Osteoblast (primary cell): ENCODE data around the gene POLR2A. TPM values are rescaled to one million over a fixed set of nuclear protein-coding genes. Genes with fewer than 3 reads are reported as not detected.
A peak's percentile ranks its signal among the peaks of the same experiment; 100 is the strongest.

ENCODE experiments used
- DNase-seq: peaks from one replicate; pipeline ENCODE4 v3.0.0; 2011; ENCODE audit warnings: low spot score, mixed read lengths; ENCODE audit not compliant: insufficient read length; ENCODE audit errors: missing footprints
- H2AFZ ChIP-seq: 2 replicates; pipeline ENCODE4 v1.6.0; 2011; ENCODE audit warnings: mild to moderate bottlenecking, low read length
- H3K27ac ChIP-seq: 2 replicates; pipeline ENCODE4 v1.5.1; 2011; ENCODE audit warnings: mild to moderate bottlenecking, low read depth, low read length, moderate library complexity
- H3K27me3 ChIP-seq: 2 replicates; pipeline ENCODE4 v1.6.0; 2012; ENCODE audit warnings: mild to moderate bottlenecking, control low read depth, inconsistent platforms, low read length, moderate library complexity; ENCODE audit not compliant: insufficient read depth
- H3K36me3 ChIP-seq: 2 replicates; pipeline ENCODE4 v1.5.1; 2011; ENCODE audit warnings: mild to moderate bottlenecking, low read length, control low read depth, moderate library complexity; ENCODE audit not compliant: insufficient read depth
- H3K4me1 ChIP-seq: 2 replicates; pipeline ENCODE4 v1.5.1; 2011; ENCODE audit warnings: mild to moderate bottlenecking, low read length, control low read depth, moderate library complexity; ENCODE audit not compliant: insufficient read depth
- H3K4me2 ChIP-seq: 2 replicates; pipeline ENCODE4 v1.6.0; 2011; ENCODE audit warnings: mild to moderate bottlenecking, low read length; ENCODE audit not compliant: insufficient read depth
- H3K4me3 ChIP-seq: fragments of 200-600 bp; sonication (generic); 3 replicates; pipeline ENCODE4 v1.5.1; 2012; ENCODE audit warnings: mild to moderate bottlenecking, low read length, inconsistent platforms; ENCODE audit not compliant: insufficient read depth
- H3K79me2 ChIP-seq: 2 replicates; pipeline ENCODE4 v1.6.0; 2012; ENCODE audit warnings: mild to moderate bottlenecking, low read length, control low read depth, inconsistent platforms; ENCODE audit not compliant: insufficient read depth
- H3K9me3 ChIP-seq: 2 replicates; pipeline ENCODE4 v1.5.1; 2011; ENCODE audit warnings: low read depth, low read length, control low read depth
- H4K20me1 ChIP-seq: 2 replicates; pipeline ENCODE4 v1.6.0; 2012; ENCODE audit warnings: mild to moderate bottlenecking, low read length, control low read depth; ENCODE audit not compliant: insufficient read depth
- total RNA-seq: library from RNA; depleted of rRNA; stranded (reverse); fragments of >200 nt; gene quantifications from 2 replicates; pipeline ENCODE4 v1.2.3, GENCODE V29; 2012
- TF ChIP-seq, protein P1 (sequence below): IDR thresholded peaks from 2 replicates; pipeline ENCODE4 v1.5.1; 2011; ENCODE audit warnings: mild to moderate bottlenecking, low read depth, low read length, moderate library complexity; ENCODE audit errors: extremely low read depth

POLR2A gene
- total RNA-seq, 1 donor: 95.9 TPM

DNA sequence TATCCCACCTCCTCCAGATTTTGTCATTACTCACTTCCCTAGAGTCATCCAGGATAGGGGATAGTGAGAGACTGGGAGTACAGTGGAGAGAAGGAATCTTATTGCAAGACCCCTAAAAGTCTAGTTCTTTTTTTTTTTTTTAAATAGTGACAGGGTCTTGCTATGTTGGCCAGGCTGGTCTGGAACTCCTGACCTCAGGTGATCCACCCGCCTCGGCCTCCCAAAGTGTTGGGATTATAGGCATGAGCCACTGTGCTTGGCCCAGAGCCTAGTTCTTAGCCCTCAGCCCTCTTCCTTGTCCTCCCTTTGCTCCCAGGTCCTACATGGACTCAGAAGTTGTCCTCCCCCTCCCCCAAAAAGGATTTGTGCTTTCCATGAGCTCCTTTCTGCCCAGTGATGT is 42.0 kb upstream of the POLR2A start:
- peaks cover 55% of the 10 kb centered on the region for H3K27me3 ChIP-seq
- no peak overlapping the region for H3K27ac ChIP-seq
- H3K4me1 ChIP-seq: peaks cover 24% of the 10 kb centered on the region
- H3K36me3 ChIP-seq: no peaks in the 10 kb centered on the region
- H3K4me2 ChIP-seq: no peak overlapping the region
- H3K79me2 ChIP-seq: no peaks in the 10 kb centered on the region
- no peak overlapping the region for H3K4me3 ChIP-seq
- no peak overlapping the region for H2AFZ ChIP-seq
- no peaks in the 10 kb centered on the region for H4K20me1 ChIP-seq
- no peaks in the 10 kb centered on the region for H3K9me3 ChIP-seq
- TF ChIP-seq, protein P1, sequence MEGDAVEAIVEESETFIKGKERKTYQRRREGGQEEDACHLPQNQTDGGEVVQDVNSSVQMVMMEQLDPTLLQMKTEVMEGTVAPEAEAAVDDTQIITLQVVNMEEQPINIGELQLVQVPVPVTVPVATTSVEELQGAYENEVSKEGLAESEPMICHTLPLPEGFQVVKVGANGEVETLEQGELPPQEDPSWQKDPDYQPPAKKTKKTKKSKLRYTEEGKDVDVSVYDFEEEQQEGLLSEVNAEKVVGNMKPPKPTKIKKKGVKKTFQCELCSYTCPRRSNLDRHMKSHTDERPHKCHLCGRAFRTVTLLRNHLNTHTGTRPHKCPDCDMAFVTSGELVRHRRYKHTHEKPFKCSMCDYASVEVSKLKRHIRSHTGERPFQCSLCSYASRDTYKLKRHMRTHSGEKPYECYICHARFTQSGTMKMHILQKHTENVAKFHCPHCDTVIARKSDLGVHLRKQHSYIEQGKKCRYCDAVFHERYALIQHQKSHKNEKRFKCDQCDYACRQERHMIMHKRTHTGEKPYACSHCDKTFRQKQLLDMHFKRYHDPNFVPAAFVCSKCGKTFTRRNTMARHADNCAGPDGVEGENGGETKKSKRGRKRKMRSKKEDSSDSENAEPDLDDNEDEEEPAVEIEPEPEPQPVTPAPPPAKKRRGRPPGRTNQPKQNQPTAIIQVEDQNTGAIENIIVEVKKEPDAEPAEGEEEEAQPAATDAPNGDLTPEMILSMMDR: no peak
- DNase-seq: peak; percentile 44

DNA sequence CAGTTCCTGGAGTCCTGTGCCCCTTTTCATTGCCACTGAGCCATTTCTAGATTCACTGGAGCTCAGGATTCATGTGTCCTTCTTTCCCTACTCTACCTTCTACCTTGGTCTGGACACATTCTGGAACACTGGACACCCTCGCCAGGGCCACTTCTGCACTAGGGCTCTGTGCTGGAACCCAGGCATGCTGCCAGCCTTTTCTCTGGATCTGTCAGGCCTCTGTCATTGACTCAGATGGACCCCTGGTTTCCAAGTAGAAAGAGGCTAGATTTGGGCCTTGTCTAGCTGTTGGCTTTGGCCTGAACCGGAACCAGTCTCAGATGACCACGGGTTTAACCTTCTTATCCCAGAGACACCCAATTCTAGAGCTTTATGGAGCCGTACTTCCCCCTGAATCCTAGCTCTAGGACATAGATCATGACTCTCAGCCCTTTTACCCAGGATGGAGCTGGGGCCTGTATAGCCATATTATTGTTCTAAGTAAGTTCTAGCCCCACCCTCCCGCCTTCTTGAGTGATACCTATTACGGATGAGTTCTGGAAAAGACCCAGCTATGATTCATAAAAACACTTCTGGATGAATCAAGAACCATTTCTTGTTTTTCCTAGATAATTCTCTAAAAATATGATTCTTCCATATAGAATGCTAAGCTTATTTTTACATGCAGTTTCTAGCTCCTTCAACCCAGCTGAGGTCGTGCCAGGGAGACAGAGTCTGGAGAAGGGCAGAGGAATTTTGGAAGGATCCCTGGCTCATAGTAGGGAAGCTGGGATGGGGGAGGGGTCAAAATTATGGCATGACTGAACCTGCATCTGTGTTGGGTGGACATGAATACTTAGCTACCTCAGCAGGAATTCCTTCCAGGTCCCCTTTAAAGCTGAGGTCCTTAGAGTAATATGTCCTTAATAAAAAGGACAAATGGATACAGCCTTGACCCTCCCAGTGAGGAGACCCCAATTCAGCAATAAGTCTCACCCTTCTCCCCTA is 40.4 kb upstream of the POLR2A start:
- peak; percentile 93 for DNase-seq
- Histone ChIP-seq H2AFZ (no peak overlapping the region), H4K20me1 (no peaks in the 10 kb centered on the region), H3K9me3 (no peaks in the 10 kb centered on the region), H3K4me3 (no peak overlapping the region), H3K36me3 (no peaks in the 10 kb centered on the region), H3K79me2 (no peaks in the 10 kb centered on the region), H3K4me2 (no peak overlapping the region), H3K27ac (no peak overlapping the region), H3K4me1 (peaks cover 20% of the 10 kb centered on the region), H3K27me3 (peaks cover 51% of the 10 kb centered on the region)
- TF ChIP-seq, protein P1: no peak

DNA sequence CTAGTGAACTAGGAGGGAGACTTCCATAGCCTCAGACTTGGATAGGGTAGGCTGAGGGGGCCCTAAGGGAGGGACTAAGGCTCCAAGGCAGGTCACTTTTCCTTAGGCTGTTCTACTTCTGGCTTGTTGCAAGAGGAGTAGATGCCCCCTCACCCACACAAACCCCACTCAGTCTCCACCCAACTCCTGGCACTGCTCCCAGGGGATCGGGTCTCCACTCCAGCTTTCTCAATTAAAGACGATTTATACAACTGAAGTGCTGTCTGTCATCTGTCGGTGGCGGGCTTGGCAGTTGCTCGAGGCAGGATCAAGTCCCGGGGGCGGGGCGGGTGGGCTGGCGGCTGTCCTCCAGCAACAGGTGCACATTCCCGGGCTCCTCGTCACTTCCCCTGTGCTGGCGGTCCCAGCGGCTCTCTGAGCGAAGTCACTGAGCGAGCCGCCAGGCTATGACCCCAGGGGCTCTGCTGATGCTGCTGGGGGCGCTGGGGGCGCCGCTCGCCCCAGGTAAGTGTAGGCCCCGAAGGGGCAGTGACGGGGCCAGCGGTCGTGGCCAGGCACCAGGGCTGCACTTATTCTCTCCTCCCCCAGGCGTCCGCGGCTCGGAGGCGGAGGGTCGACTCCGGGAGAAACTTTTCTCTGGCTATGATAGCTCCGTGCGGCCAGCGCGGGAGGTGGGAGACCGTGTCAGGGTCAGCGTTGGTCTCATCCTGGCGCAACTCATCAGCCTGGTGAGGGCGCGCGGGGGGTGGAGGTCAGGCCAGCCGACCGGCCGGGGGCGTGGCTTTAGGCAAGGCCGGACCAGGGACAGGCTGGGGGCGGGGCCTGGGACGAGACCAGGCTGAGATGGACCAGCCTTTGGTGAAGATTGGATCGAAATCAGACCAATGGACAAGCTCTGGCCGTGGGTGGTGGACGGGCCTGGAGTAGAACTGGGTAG is 39.2 kb upstream of the POLR2A start, which contains the start of gene CHRNB1:
TSS of gene CHRNB1 (plus strand) at position 380 of the 937 bp plus-strand sequence. CDS start at position 447, 67 bp downstream.
- Histone ChIP-seq H3K27ac (no peak within 1 kb of the TSS), H3K4me2 (peak within 1 kb of the TSS; percentile 77)

More for the DNA sequence above, 39.2 kb upstream of the POLR2A start, which contains the start of gene CHRNB1:
- Histone ChIP-seq H3K36me3 (no peaks in the 10 kb centered on the region), H4K20me1 (no peaks in the 10 kb centered on the region), H2AFZ (peak within 1 kb of the TSS; percentile 68), H3K4me1 (peaks cover 20% of the 10 kb centered on the region), H3K9me3 (no peaks in the 10 kb centered on the region), H3K27me3 (peaks cover 39% of the 10 kb centered on the region), H3K79me2 (no peaks in the 10 kb centered on the region), H3K4me3 (peak within 1 kb of the TSS; percentile 64)
- peak; percentile 96 for DNase-seq
- TF ChIP-seq, protein P1: no peak
